ENCODE data around the gene PGAM5.

- TF ChIP-seq CTCF (IDR thresholded peaks at IDR 0.05 in 2 of 3, conservative IDR thresholded peaks at IDR 0.05 in 1 of 3; ENCODE audit: control insufficient read depth in 2 of 3, extremely low read depth in 1 of 3, insufficient read depth in 1 of 3, low read depth in 3 of 3, low read length in 3 of 3) (no peak), EGR1 (IDR thresholded peaks at IDR 0.05; ENCODE audit: borderline replicate concordance in 1 of 2, low read depth in 2 of 2, low read length in 2 of 2) (no peak), CREB1 (IDR thresholded peaks at IDR 0.05; ENCODE audit: low read depth) (no peak), KDM1A (IDR thresholded peaks at IDR 0.05; ENCODE audit: borderline replicate concordance) (no peak), ZBTB33 (IDR thresholded peaks at IDR 0.05) (no peak), TCF7 (IDR thresholded peaks at IDR 0.05; ENCODE audit: borderline replicate concordance) (no peak), POLR2A (IDR thresholded peaks at IDR 0.05; ENCODE audit: low read depth, low read length) (no peak), RAD21 (IDR thresholded peaks at IDR 0.05; ENCODE audit: insufficient read depth, low read depth, low read length) (no peak), MYC (IDR thresholded peaks at IDR 0.05; ENCODE audit: insufficient read depth, insufficient read length, insufficient replicate concordance, low read length, severe bottlenecking) (no peak), FOXM1 (IDR thresholded peaks at IDR 0.05; ENCODE audit: low read depth, low read length) (no peak)
Observed at GRCh38 chr12:132685400-132685799, 25.2 kb upstream of the PGAM5 start.

Data from GM12878 (cell line).